HepG2 (cell line): ENCODE results near the gene SGF29. TPM values are rescaled to one million over a fixed set of nuclear protein-coding genes. Genes with fewer than 3 reads are reported as not detected.

Experiments used
- ARNTL ChIP-seq: sonication (generic); formaldehyde crosslinking; IDR thresholded peaks from 2 replicates; pipeline ENCODE4 v1.4.0; 2020; ENCODE audit warnings: mild to moderate bottlenecking, missing genetic modification reagents
- BHLHE40 ChIP-seq: IDR thresholded peaks from 2 replicates; pipeline ENCODE4 v1.6.1; 2011; ENCODE audit warnings: low read length, improper control_type of control experiment
- BORCS8-MEF2B ChIP-seq: sonication (generic); formaldehyde crosslinking; IDR thresholded peaks from 2 replicates; pipeline ENCODE4 v1.8.0; 2022; ENCODE audit warnings: mild to moderate bottlenecking, missing genetic modification reagents
- FOXM1 ChIP-seq: sonication (generic); formaldehyde crosslinking; IDR thresholded peaks from 2 replicates; pipeline ENCODE4 v1.5.0; 2020; ENCODE audit warnings: missing genetic modification reagents
- HDAC2 ChIP-seq: sonication (generic); formaldehyde crosslinking; IDR thresholded peaks from 2 replicates; pipeline ENCODE4 v1.4.0; 2020; ENCODE audit warnings: missing genetic modification reagents
- HNRNPL ChIP-seq: fragments of 200-400 bp; formaldehyde crosslinking; IDR thresholded peaks from 2 replicates; pipeline ENCODE4 v1.6.1; 2017; ENCODE audit warnings: mild to moderate bottlenecking, low read depth, low read length
- KMT2B ChIP-seq: IDR thresholded peaks from 2 replicates; pipeline ENCODE4 v1.6.1; 2016; ENCODE audit warnings: missing genetic modification reagents, missing compliant biosample characterization
- MED1 ChIP-seq: sonication (generic); formaldehyde crosslinking; IDR thresholded peaks from 2 replicates; pipeline ENCODE4 v1.4.0; 2020; ENCODE audit warnings: missing genetic modification reagents
- MIER2 ChIP-seq: IDR thresholded peaks from 2 replicates; pipeline ENCODE4 v1.6.1; 2016; ENCODE audit warnings: missing biosample characterization, missing genetic modification reagents
- MIER3 ChIP-seq: IDR thresholded peaks from 2 replicates; pipeline ENCODE4 v1.6.1; 2016; ENCODE audit warnings: missing compliant biosample characterization, borderline replicate concordance
- NFKBIZ ChIP-seq: IDR thresholded peaks from 2 replicates; pipeline ENCODE4 v1.6.1; 2018; ENCODE audit warnings: missing genetic modification reagents, missing compliant biosample characterization
- NR0B2 ChIP-seq: sonication (generic); formaldehyde crosslinking; IDR thresholded peaks from 2 replicates; pipeline ENCODE4 v1.4.0; 2020; ENCODE audit warnings: mild to moderate bottlenecking, missing genetic modification reagents
- PAF1 ChIP-seq: IDR thresholded peaks from 2 replicates; pipeline ENCODE4 v1.6.1; 2016; ENCODE audit warnings: missing genetic modification reagents, missing compliant biosample characterization
- POLR2G ChIP-seq: fragments of 200-400 bp; formaldehyde crosslinking; IDR thresholded peaks from 2 replicates; pipeline ENCODE4 v1.6.1; 2018; ENCODE audit warnings: mild to moderate bottlenecking, low read depth, low read length, moderate library complexity
- RFXAP ChIP-seq: sonication (generic); formaldehyde crosslinking; IDR thresholded peaks from 2 replicates; pipeline ENCODE4 v1.4.0; 2020; ENCODE audit warnings: missing genetic modification reagents, borderline replicate concordance
- SMYD3 ChIP-seq: sonication (generic); formaldehyde crosslinking; IDR thresholded peaks from 2 replicates; pipeline ENCODE4 v1.8.1; 2023; ENCODE audit warnings: mild to moderate bottlenecking, missing genetic modification reagents
- TARDBP ChIP-seq: sonication (generic); formaldehyde crosslinking; IDR thresholded peaks from 2 replicates; pipeline ENCODE4 v1.8.0; 2022; ENCODE audit warnings: mild to moderate bottlenecking, missing genetic modification reagents
- TCF7L2 ChIP-seq: IDR thresholded peaks from 2 replicates; pipeline ENCODE4 v1.6.1; 2011; ENCODE audit warnings: mild to moderate bottlenecking, low read depth, low read length, moderate library complexity
- ZBTB34 ChIP-seq: sonication (generic); formaldehyde crosslinking; IDR thresholded peaks from 2 replicates; pipeline ENCODE4 v1.8.0; 2022; ENCODE audit warnings: mild to moderate bottlenecking, missing genetic modification reagents
- ZC3H13 ChIP-seq: sonication (generic); formaldehyde crosslinking; IDR thresholded peaks from 2 replicates; pipeline ENCODE4 v1.8.1; 2023; ENCODE audit warnings: mild to moderate bottlenecking, missing genetic modification reagents, moderate library complexity
- ZEB1 ChIP-seq: IDR thresholded peaks from 2 replicates; pipeline ENCODE4 v1.6.1; 2012; ENCODE audit warnings: mild to moderate bottlenecking, low read depth, inconsistent platforms; ENCODE audit not compliant: insufficient replicate concordance
- ZMYM2 ChIP-seq: sonication (generic); formaldehyde crosslinking; IDR thresholded peaks from 2 replicates; pipeline ENCODE4 v1.8.0; 2022; ENCODE audit warnings: mild to moderate bottlenecking, missing genetic modification reagents
- ZMYM4 ChIP-seq: sonication (generic); formaldehyde crosslinking; IDR thresholded peaks from 2 replicates; pipeline ENCODE4 v1.8.1; 2023; ENCODE audit warnings: mild to moderate bottlenecking, missing genetic modification reagents
- ZNF230 ChIP-seq: sonication (generic); formaldehyde crosslinking; IDR thresholded peaks from 2 replicates; pipeline ENCODE4 v1.4.0; 2020; ENCODE audit warnings: mild to moderate bottlenecking, missing genetic modification reagents
- ZNF317 ChIP-seq: sonication (generic); formaldehyde crosslinking; IDR thresholded peaks from 2 replicates; pipeline ENCODE4 v1.5.0; 2020; ENCODE audit warnings: mild to moderate bottlenecking, missing genetic modification reagents
- ZNF644 ChIP-seq: IDR thresholded peaks from 2 replicates; pipeline ENCODE4 v1.6.1; 2016; ENCODE audit warnings: low read depth
- ZNF788 ChIP-seq: sonication (generic); formaldehyde crosslinking; IDR thresholded peaks from 2 replicates; pipeline ENCODE4 v1.5.0; 2020; ENCODE audit warnings: mild to moderate bottlenecking, missing genetic modification reagents, borderline replicate concordance
- polyA plus RNA-seq, 8 experiments: library from polyadenylated mRNA; depleted of rRNA in 3 of 8; stranded (reverse) in 7 of 8; unstranded in 1 of 8; fragments of >200 nt; fragmentation: Illumina TruSeq in 4 of 8; extraction: Trizol in 4 of 8; gene quantifications; 2 replicates each; pipeline versions ENCODE4 v1.2.1 to v1.2.3, GENCODE V29; 2011 to 2016; ENCODE audit warnings: low read depth in 4 of 8, missing spikeins in 1 of 8, mixed read lengths in 1 of 8; ENCODE audit not compliant: insufficient read depth in 1 of 8
- total RNA-seq, 5 experiments: library from RNA; depleted of rRNA; stranded (reverse); fragments of >200 nt; fragmentation: Illumina TruSeq; extraction: Trizol; gene quantifications; 2 replicates each; pipeline ENCODE4 v1.2.3, GENCODE V29; 2016; ENCODE audit warnings: low read depth in 1 of 5
- TF ChIP-seq, protein P1 (sequence below): IDR thresholded peaks from 2 replicates; pipeline ENCODE4 v1.6.1; 2018; ENCODE audit warnings: missing genetic modification reagents
- TF ChIP-seq, protein P2 (sequence below): sonication (generic); formaldehyde crosslinking; IDR thresholded peaks from 2 replicates; pipeline ENCODE4 v1.5.0; 2020; ENCODE audit warnings: mild to moderate bottlenecking, missing genetic modification reagents, borderline replicate concordance

The SGF29 gene
- total and polyA plus RNA-seq, 2 of the 13 experiments (the other 11 are each of a cell fraction or from before 2014, with no cell fraction given): 5.0 to 29.4 TPM

GRCh38 chr16:28528463-28528867 is 25.3 kb upstream of the SGF29 start (continued):
- TF ChIP-seq SMYD3 (CRISPR knock-in tag): peak; percentile 79; the same call in 1 of the 2 replicates
- TF ChIP-seq TARDBP: peak; percentile 63; the same call in 1 of the 2 replicates
- TF ChIP-seq BORCS8-MEF2B: peak; percentile 47; the same call in 1 of the 2 replicates
- TF ChIP-seq RFXAP (CRISPR knock-in tag): peak; percentile 20; the same call in 1 of the 2 replicates
- TF ChIP-seq ZBTB34 (CRISPR knock-in tag): peak; percentile 96
- TF ChIP-seq NFKBIZ (CRISPR knock-in tag): no peak
- 0 out of 2 replicates have a peak, but pooled peaks have one; percentile 39 for TF ChIP-seq ARNTL (CRISPR knock-in tag)
- no peak for TF ChIP-seq ZMYM2 (CRISPR knock-in tag)
- TF ChIP-seq HDAC2: peak; percentile 60
- 0 out of 2 replicates have a peak, but pooled peaks have one; percentile 14 for TF ChIP-seq ZNF317 (CRISPR knock-in tag)
- no peak for TF ChIP-seq HNRNPL
- 0 out of 2 replicates have a peak, but pooled peaks have one; percentile 19 for TF ChIP-seq MIER3
- peak; percentile 51; the same call in 1 of the 2 replicates for TF ChIP-seq ZMYM4 (CRISPR knock-in tag)
- TF ChIP-seq, protein P1, sequence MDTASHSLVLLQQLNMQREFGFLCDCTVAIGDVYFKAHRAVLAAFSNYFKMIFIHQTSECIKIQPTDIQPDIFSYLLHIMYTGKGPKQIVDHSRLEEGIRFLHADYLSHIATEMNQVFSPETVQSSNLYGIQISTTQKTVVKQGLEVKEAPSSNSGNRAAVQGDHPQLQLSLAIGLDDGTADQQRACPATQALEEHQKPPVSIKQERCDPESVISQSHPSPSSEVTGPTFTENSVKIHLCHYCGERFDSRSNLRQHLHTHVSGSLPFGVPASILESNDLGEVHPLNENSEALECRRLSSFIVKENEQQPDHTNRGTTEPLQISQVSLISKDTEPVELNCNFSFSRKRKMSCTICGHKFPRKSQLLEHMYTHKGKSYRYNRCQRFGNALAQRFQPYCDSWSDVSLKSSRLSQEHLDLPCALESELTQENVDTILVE (CRISPR knock-in tag): no peak
- TF ChIP-seq, protein P2, sequence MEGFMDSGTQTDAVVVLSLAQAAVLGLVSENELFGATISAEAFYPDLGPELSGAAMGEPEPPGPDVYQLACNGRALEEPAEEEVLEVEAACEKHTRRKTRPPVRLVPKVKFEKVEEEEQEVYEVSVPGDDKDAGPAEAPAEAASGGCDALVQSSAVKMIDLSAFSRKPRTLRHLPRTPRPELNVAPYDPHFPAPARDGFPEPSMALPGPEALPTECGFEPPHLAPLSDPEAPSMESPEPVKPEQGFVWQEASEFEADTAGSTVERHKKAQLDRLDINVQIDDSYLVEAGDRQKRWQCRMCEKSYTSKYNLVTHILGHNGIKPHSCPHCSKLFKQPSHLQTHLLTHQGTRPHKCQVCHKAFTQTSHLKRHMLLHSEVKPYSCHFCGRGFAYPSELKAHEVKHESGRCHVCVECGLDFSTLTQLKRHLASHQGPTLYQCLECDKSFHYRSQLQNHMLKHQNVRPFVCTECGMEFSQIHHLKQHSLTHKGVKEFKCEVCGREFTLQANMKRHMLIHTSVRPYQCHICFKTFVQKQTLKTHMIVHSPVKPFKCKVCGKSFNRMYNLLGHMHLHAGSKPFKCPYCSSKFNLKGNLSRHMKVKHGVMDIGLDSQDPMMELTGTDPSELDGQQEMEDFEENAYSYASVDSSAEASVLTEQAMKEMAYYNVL (CRISPR knock-in tag): 0 out of 2 replicates have a peak, but pooled peaks have one; percentile 24
- TF ChIP-seq ZNF230 (CRISPR knock-in tag): peak; percentile 59; the same call in 1 of the 2 replicates
- TF ChIP-seq KMT2B: no peak
- TF ChIP-seq TCF7L2: no peak
- no peak for TF ChIP-seq BHLHE40
- TF ChIP-seq POLR2G: no peak
- no peak for TF ChIP-seq NR0B2 (CRISPR knock-in tag)
- no peak for TF ChIP-seq ZEB1
- no peak for TF ChIP-seq MIER2 (CRISPR knock-in tag)
- peak; percentile 56; the same call in 1 of the 2 replicates for TF ChIP-seq ZNF788 (CRISPR knock-in tag)
- peak; percentile 72 for TF ChIP-seq MED1 (CRISPR knock-in tag)
- TF ChIP-seq ZNF644 (CRISPR knock-in tag): 0 out of 2 replicates have a peak, but pooled peaks have one; percentile 8
- no peak for TF ChIP-seq PAF1 (CRISPR knock-in tag)
- no peak for TF ChIP-seq FOXM1 (CRISPR knock-in tag)
- no peak for TF ChIP-seq ZC3H13 (CRISPR knock-in tag)
